ENCODE measurements around the gene PIK3AP1.

The PIK3AP1 gene

GRCh38 chr10:96600337-96600736, 120.0 kb downstream of the PIK3AP1 start:
- no peak for DNase-seq (ENCODE audit: low read depth in 1 of 2, low spot score in 1 of 2)
- no peak overlapping the region for H3K4me3 ChIP-seq (replicated peaks; ENCODE audit: insufficient read depth, low read length)
- TF ChIP-seq CTCF (IDR thresholded peaks at IDR 0.05; ENCODE audit: insufficient read depth, low read length) (no peak), GABPA (IDR thresholded peaks at IDR 0.05; ENCODE audit: low read depth) (no peak), POLR2AphosphoS5 (IDR thresholded peaks at IDR 0.05; ENCODE audit: low read depth) (no peak), REST (IDR thresholded peaks at IDR 0.05; ENCODE audit: insufficient replicate concordance, low read depth) (no peak), SPI1 (IDR thresholded peaks at IDR 0.05; ENCODE audit: borderline replicate concordance, low read depth) (no peak)
- no peaks in the 10 kb centered on the region for H3K27me3 ChIP-seq (ENCODE audit: insufficient read depth, poor library complexity, severe bottlenecking)
- no peak overlapping the region for H3K27ac ChIP-seq (replicated peaks)

- TF ChIP-seq REST (IDR thresholded peaks at IDR 0.05; ENCODE audit: insufficient replicate concordance, low read depth) (no peak), GABPA (IDR thresholded peaks at IDR 0.05; ENCODE audit: low read depth) (no peak), CTCF (IDR thresholded peaks at IDR 0.05; ENCODE audit: insufficient read depth, low read length) (no peak), POLR2AphosphoS5 (IDR thresholded peaks at IDR 0.05; ENCODE audit: low read depth) (no peak), SPI1 (IDR thresholded peaks at IDR 0.05; ENCODE audit: borderline replicate concordance, low read depth) (no peak)
- Histone ChIP-seq H3K4me3 (replicated peaks; ENCODE audit: insufficient read depth, low read length) (no peak overlapping the region), H3K27ac (replicated peaks) (no peak overlapping the region), H3K27me3 (ENCODE audit: insufficient read depth, poor library complexity, severe bottlenecking) (no peaks in the 10 kb centered on the region)
- DNase-seq (ENCODE audit: low read depth in 1 of 2, low spot score in 1 of 2): no peak
These were observed 121.5 kb downstream of the PIK3AP1 start for GRCh38 chr10:96598846-96599245.

GRCh38 chr10:96596422-96597407, 123.6 kb downstream of the PIK3AP1 start:
- no peak overlapping the region for H3K4me3 ChIP-seq (replicated peaks; ENCODE audit: insufficient read depth, low read length)
- no peaks in the 10 kb centered on the region for H3K27me3 ChIP-seq (ENCODE audit: insufficient read depth, poor library complexity, severe bottlenecking)
- no peak for TF ChIP-seq POLR2AphosphoS5 (IDR thresholded peaks at IDR 0.05; ENCODE audit: low read depth)
- TF ChIP-seq SPI1 (IDR thresholded peaks at IDR 0.05; ENCODE audit: borderline replicate concordance, low read depth): no peak
- no peak for TF ChIP-seq CTCF (IDR thresholded peaks at IDR 0.05; ENCODE audit: insufficient read depth, low read length)
- no peak for TF ChIP-seq REST (IDR thresholded peaks at IDR 0.05; ENCODE audit: insufficient replicate concordance, low read depth)
- no peak for TF ChIP-seq GABPA (IDR thresholded peaks at IDR 0.05; ENCODE audit: low read depth)
- H3K27ac ChIP-seq (replicated peaks): no peak overlapping the region
- no peak for DNase-seq (ENCODE audit: low read depth in 1 of 2, low spot score in 1 of 2)
